Liver (tissue), 9 donors: ENCODE measurements around the gene TMEM273. TPM values are rescaled to one million over a fixed set of nuclear protein-coding genes. Genes with fewer than 3 reads are reported as not detected.

ENCODE experiments used
- DNase-seq: peaks from one replicate; pipeline ENCODE4 v3.0.0-alpha.2; 2017; ENCODE audit warnings: low spot score
- H3K27ac ChIP-seq, 2 donors: one replicate each; pipeline ENCODE4 v1.7.0; 2013; ENCODE audit warnings: inconsistent platforms in 2 of 2, low read length in 2 of 2, control low read depth in 1 of 2, low read depth in 1 of 2, mild to moderate bottlenecking in 1 of 2
- H3K27me3 ChIP-seq, 4 donors: one replicate each; pipeline versions ENCODE4 v1.6.1 to v1.7.0; 2013; ENCODE audit warnings: low read length in 3 of 4, inconsistent platforms in 1 of 4, mild to moderate bottlenecking in 1 of 4, moderate library complexity in 1 of 4; ENCODE audit not compliant: control insufficient read depth in 4 of 4, insufficient read depth in 4 of 4
- H3K36me3 ChIP-seq, 4 donors: one replicate each; pipeline versions ENCODE4 v1.6.1 to v1.7.0; 2013; ENCODE audit warnings: low read length in 3 of 4, mild to moderate bottlenecking in 3 of 4, low read depth in 1 of 4, moderate library complexity in 1 of 4; ENCODE audit not compliant: control insufficient read depth in 4 of 4, insufficient read depth in 3 of 4
- H3K4me1 ChIP-seq, 4 donors: one replicate each; pipeline versions ENCODE4 v1.6.1 to v1.7.0; 2013; ENCODE audit warnings: low read length in 3 of 4, mild to moderate bottlenecking in 3 of 4, moderate library complexity in 1 of 4; ENCODE audit not compliant: control insufficient read depth in 4 of 4, insufficient read depth in 4 of 4
- H3K4me3 ChIP-seq, 3 donors: one replicate each; pipeline versions ENCODE4 v1.6.1 to v1.7.0; 2013; ENCODE audit warnings: low read length in 3 of 3, control low read depth in 1 of 3, low read depth in 1 of 3, mild to moderate bottlenecking in 1 of 3
- H3K9ac ChIP-seq, 2 donors: one replicate each; pipeline ENCODE4 v1.7.0; 2013; ENCODE audit warnings: low read length in 2 of 2, mild to moderate bottlenecking in 2 of 2, moderate library complexity in 2 of 2, control low read depth in 1 of 2, low read depth in 1 of 2
- H3K9me3 ChIP-seq, 4 donors: one replicate each; pipeline versions ENCODE4 v1.6.1 to v1.7.0; 2013; ENCODE audit warnings: low read length in 3 of 4; ENCODE audit not compliant: control insufficient read depth in 4 of 4
- EGR1 ChIP-seq, 2 donors: IDR thresholded peaks; 2 replicates each; pipeline ENCODE4 v1.6.1; 2016 to 2018; ENCODE audit warnings: antibody characterized with exemption in 2 of 2, low read depth in 2 of 2
- FOXA1 ChIP-seq: IDR thresholded peaks from 2 replicates; pipeline ENCODE4 v1.6.1; 2016; ENCODE audit warnings: antibody characterized with exemption
- FOXA2 ChIP-seq: IDR thresholded peaks from 2 replicates; pipeline ENCODE4 v1.6.1; 2016; ENCODE audit warnings: antibody characterized with exemption
- GABPA ChIP-seq, 2 donors: IDR thresholded peaks in 1 of 2; conservative IDR thresholded peaks in 1 of 2; 2 replicates each; pipeline ENCODE4 v1.6.1; 2016; ENCODE audit warnings: antibody characterized with exemption in 2 of 2, mild to moderate bottlenecking in 1 of 2, moderate library complexity in 1 of 2
- HNF4A ChIP-seq, 2 donors: conservative IDR thresholded peaks; 2 replicates each; pipeline ENCODE4 v1.6.1; 2016; ENCODE audit warnings: antibody characterized with exemption in 2 of 2, mild to moderate bottlenecking in 2 of 2
- HNF4G ChIP-seq: IDR thresholded peaks from 2 replicates; pipeline ENCODE4 v1.6.1; 2016; ENCODE audit warnings: antibody characterized with exemption
- JUND ChIP-seq, 2 donors: IDR thresholded peaks; 2 replicates each; pipeline ENCODE4 v1.6.1; 2016; ENCODE audit warnings: antibody characterized with exemption in 2 of 2
- NR2F2 ChIP-seq: IDR thresholded peaks from 2 replicates; pipeline ENCODE4 v1.6.1; 2016; ENCODE audit warnings: antibody characterized with exemption
- RAD21 ChIP-seq, 2 donors: IDR thresholded peaks; 2 replicates each; pipeline ENCODE4 v1.6.1; 2016; ENCODE audit warnings: antibody characterized with exemption in 2 of 2, mild to moderate bottlenecking in 2 of 2
- RXRA ChIP-seq, 2 donors: IDR thresholded peaks; 2 replicates each; pipeline ENCODE4 v1.6.1; 2017 to 2018; ENCODE audit warnings: antibody characterized with exemption in 2 of 2, mild to moderate bottlenecking in 1 of 2
- YY1 ChIP-seq: IDR thresholded peaks from 2 replicates; pipeline ENCODE4 v1.6.1; 2016; ENCODE audit warnings: antibody characterized with exemption, mild to moderate bottlenecking
- WGBS: extraction: QIAGEN DNeasy Blood & Tissue Kit; methylation state at CpG from one replicate; pipeline ENCODE4 v1.1.7; 2013; 5-methylcytosine and 5-hydroxymethylcytosine counted together
- polyA plus RNA-seq, 2 donors: library from polyadenylated mRNA; stranded (reverse) in 1 of 2; unstranded in 1 of 2; fragments of 200-250 nt in 1 of 2; fragments of >200 nt in 1 of 2; fragmentation: Nextera tagmentation in 1 of 2; extraction: Ambion mirVana in 1 of 2; gene quantifications; one replicate each; pipeline versions ENCODE4 v1.2.1 to v1.2.3, GENCODE V29; 2013 to 2015
- total RNA-seq, 2 donors: library from RNA; depleted of rRNA; stranded (reverse); fragments of >200 nt; gene quantifications; one replicate each; pipeline ENCODE4 v1.2.3, GENCODE V29; 2014
- TF ChIP-seq, protein P1 (sequence below): IDR thresholded peaks from 2 replicates; pipeline ENCODE4 v1.6.1; 2016; ENCODE audit warnings: antibody characterized with exemption
- TF ChIP-seq, protein P2 (sequence below): IDR thresholded peaks from 2 replicates; pipeline ENCODE4 v1.6.1; 2016; ENCODE audit warnings: antibody characterized with exemption
- donor health status: healthy.
- donor health status: healthy.
- donor health status: healthy.
- donor health status: healthy.
- donor health status: healthy.

TMEM273 gene
- total and polyA plus RNA-seq, 4 donors = 2.5 to 9.5 (median 4.5) TPM

DNA sequence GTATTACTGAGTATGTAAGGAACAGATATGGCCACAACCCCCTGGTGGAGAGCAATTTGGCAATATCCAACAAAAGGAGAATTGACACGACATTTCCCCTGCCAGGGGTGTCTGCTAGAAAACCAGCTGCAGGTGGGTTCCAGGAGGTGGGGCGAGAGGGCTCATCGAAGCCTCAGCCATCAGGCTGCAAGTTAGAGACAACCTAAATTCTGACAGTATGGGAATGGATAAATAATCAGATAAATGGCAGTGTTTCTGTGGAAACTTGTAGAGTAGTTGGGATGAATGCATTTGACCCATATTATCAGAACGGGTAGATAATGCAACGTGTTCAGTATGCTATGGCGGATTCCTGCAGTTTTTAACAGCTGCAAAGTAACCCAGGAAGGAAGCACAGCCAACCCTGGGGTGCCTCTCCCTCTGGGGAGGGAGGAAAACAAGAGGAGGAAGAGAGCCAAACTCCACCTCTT lies 3.5 kb downstream of the TMEM273 start:
- TF ChIP-seq NR2F2 (no peak), EGR1 (IDR thresholded peaks at IDR 0.05; ENCODE audit: low read depth in 2 of 2) (no peak), JUND (IDR thresholded peaks at IDR 0.05) (no peak), HNF4A (conservative IDR thresholded peaks at IDR 0.05) (no peak), FOXA2 (no peak), RAD21 (IDR thresholded peaks at IDR 0.05) (no peak), RXRA (IDR thresholded peaks at IDR 0.05) (no peak), FOXA1 (no peak), GABPA (IDR thresholded peaks at IDR 0.05 in 1 of 2, conservative IDR thresholded peaks at IDR 0.05 in 1 of 2) (no peak)
- TF ChIP-seq, protein P1, sequence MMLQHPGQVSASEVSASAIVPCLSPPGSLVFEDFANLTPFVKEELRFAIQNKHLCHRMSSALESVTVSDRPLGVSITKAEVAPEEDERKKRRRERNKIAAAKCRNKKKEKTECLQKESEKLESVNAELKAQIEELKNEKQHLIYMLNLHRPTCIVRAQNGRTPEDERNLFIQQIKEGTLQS = no peak
- TF ChIP-seq, protein P2, sequence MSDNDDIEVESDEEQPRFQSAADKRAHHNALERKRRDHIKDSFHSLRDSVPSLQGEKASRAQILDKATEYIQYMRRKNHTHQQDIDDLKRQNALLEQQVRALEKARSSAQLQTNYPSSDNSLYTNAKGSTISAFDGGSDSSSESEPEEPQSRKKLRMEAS = no peak
- Histone ChIP-seq H3K36me3 (no peaks in the 10 kb centered on the region), H3K27me3 (no peaks in the 10 kb centered on the region), H3K27ac (no peak overlapping the region), H3K4me3 (no peak overlapping the region), H3K4me1 (peaks cover 0 to 3% (median 0%) of the 10 kb centered on the region in 4 donors), H3K9me3 (no peaks in the 10 kb centered on the region), H3K9ac (no peak overlapping the region)
- no peak for DNase-seq
- 67% methylated on average over 6 of the region's 6 CpGs for WGBS

DNA sequence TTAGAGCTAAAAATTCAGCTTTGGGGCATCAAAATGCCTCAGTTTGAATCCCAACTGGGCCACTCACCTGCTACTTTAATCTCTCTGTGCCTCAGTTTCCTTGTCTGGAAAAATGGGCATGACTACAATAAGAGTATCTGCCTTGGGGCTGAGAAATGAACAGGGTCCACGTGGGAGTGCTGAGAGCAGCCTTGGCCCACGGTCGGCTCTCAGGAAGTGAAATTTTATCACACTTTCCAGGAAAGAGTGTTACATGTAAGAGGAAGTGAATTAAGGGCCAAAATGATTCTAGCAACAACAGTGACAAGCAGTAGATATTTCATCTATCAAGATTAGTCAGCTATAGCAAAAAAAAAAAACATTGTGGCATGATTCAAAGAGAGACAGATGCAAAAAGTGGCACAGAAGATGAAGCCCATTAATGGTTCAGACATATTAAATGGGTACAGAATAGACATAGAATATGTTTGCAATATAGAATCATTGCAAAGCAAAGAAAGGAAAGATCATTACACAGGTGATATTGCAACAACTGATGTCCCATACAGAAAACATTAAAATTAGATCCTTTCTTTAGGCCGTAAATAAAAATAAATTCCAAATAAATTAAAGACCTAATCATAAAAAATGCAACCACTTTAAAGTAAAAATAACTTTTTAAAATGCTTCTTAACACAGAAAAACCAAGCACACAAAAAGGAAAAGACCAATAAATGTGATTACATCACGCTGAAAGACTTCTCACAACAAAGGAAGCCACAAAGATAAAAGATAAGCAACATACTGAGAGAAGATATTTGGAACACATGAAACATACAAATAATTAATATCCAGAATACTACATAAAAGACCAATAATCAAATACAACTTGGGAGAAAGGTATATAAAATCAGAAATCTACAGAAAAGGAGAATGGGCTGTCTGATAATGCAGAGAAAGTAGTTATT lies 4.3 kb downstream of the TMEM273 start:
- no peak for DNase-seq
- H3K4me3 ChIP-seq = no peak overlapping the region
- no peaks in the 10 kb centered on the region for H3K27me3 ChIP-seq
- H3K9me3 ChIP-seq = no peaks in the 10 kb centered on the region
- H3K27ac ChIP-seq = no peak overlapping the region
- H3K9ac ChIP-seq = no peak overlapping the region
- no peaks in the 10 kb centered on the region for H3K36me3 ChIP-seq
- 60% methylated on average over 5 of the region's 5 CpGs for WGBS
- H3K4me1 ChIP-seq = no peaks in the 10 kb centered on the region
- peak; percentile 23 for TF ChIP-seq NR2F2
- TF ChIP-seq FOXA1 = no peak

DNA sequence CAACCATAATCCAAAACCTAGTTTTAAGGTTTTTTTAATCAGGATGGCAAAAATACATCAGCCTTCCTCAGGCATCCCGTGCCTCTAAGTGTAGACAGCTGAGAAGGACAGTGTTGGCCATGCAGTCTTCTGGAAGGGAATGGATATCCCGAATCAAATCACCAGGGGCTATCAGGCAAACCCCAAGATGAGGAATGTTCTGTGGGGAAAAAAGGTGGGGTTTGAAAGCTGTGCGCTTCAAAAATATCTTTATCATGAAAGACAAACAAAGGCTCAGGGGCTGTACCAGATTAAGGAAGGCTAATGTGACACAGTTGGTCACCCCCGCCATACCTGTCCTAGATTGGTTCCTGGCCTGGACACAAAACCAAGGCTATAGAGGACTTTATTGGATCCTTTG lies 5.4 kb downstream of the TMEM273 start:
- Histone ChIP-seq H3K4me3 (no peak overlapping the region), H3K27me3 (no peaks in the 10 kb centered on the region), H3K27ac (no peak overlapping the region), H3K9ac (no peak overlapping the region), H3K36me3 (no peaks in the 10 kb centered on the region), H3K4me1 (no peaks in the 10 kb centered on the region), H3K9me3 (no peaks in the 10 kb centered on the region)
- TF ChIP-seq, protein P2 = no peak
- TF ChIP-seq YY1 (no peak), RXRA (IDR thresholded peaks at IDR 0.05) (no peak), GABPA (IDR thresholded peaks at IDR 0.05 in 1 of 2, conservative IDR thresholded peaks at IDR 0.05 in 1 of 2) (no peak), HNF4G (no peak), EGR1 (IDR thresholded peaks at IDR 0.05; ENCODE audit: low read depth in 2 of 2) (no peak), NR2F2 (no peak), RAD21 (IDR thresholded peaks at IDR 0.05) (no peak)
- TF ChIP-seq, protein P1 = no peak
- DNase-seq = no peak
- WGBS = 84% methylated on average over 4 of the region's 4 CpGs
